ENCODE measurements around the gene PLXDC2.

Gene PLXDC2

GRCh38 chr10:19865676-19866075 is 49.4 kb downstream of the PLXDC2 start:
- Histone ChIP-seq H3K4me3 (ENCODE audit: low read depth in 1 of 2, low read length in 2 of 2) (no peak overlapping the region), H3K9me3 (ENCODE audit: low read length) (no peaks in the 10 kb centered on the region), H3K27ac (ENCODE audit: low read depth, low read length) (no peak overlapping the region), H3K4me1 (ENCODE audit: insufficient read depth, low read length) (peaks cover 14% of the 10 kb centered on the region), H3K36me3 (ENCODE audit: insufficient read depth, low read length) (no peaks in the 10 kb centered on the region), H3K9ac (ENCODE audit: low read length) (no peak overlapping the region), H3K27me3 (ENCODE audit: control insufficient read depth in 1 of 2, insufficient read depth in 2 of 2, low read length in 2 of 2) (no peaks in the 10 kb centered on the region)

DNA sequence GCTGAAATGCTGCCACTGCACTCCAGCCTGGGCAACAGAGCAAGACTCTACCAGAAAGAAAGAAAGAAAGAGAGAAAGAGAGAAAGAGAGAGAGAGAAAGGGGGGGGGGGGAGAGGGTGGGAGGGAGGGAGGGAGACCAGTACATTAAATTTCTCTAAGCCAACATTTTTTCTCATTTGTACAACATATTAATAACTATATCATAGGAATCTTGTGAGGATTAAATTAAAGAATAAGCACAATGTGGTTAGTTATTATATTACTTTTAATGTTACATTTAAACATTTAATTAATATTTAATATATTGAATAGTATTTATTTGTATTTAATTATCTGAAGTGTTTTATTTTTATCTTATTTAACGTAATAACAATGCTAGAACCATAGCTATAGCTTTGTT is 53.1 kb downstream of the PLXDC2 start:
- no peaks in the 10 kb centered on the region for H3K9me3 ChIP-seq (ENCODE audit: low read length)
- peaks cover 4% of the 10 kb centered on the region for H3K4me1 ChIP-seq (ENCODE audit: insufficient read depth, low read length)
- H3K36me3 ChIP-seq (ENCODE audit: insufficient read depth, low read length): no peaks in the 10 kb centered on the region
- H3K27ac ChIP-seq (ENCODE audit: low read depth, low read length): no peak overlapping the region
- H3K9ac ChIP-seq (ENCODE audit: low read length): no peak overlapping the region
- H3K4me3 ChIP-seq (ENCODE audit: low read depth in 1 of 2, low read length in 2 of 2): no peak overlapping the region
- H3K27me3 ChIP-seq (ENCODE audit: control insufficient read depth in 1 of 2, insufficient read depth in 2 of 2, low read length in 2 of 2): no peaks in the 10 kb centered on the region

DNA sequence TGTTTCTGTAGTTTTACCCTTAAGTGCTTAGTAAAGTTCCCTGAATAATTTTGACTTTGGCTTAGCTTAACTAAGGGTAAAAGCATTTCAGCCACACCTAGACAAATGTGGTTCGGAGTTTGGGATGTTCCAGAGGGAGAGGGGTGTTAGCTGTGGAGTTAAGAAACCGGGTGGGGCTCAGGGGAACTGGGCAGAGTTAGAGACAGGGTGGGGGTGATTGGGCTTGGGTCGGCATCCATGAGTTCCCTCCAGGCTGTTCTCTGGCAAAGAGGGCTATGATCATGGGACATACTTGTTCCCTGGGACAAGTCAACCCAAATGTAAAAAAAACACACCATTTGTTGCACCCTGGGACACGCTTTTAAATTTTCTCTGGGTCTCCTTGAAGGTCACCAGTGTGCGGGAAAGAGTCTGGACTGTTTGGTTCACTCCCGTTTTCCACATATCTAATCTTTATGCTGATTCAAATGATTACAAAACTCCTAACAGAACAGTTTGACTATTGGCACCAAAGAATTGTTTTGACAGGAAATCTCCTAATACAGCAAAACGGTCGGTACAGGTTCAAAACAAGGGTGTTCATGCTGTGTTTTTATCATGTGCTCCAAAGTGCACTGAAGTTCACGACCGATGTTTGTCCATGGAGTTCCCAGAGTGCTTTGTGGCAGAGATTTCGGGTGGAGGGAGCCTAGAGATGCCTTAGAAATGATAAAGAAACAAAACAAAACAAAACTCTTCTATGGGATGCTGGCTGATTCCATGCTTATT is 56.5 kb downstream of the PLXDC2 start:
- Histone ChIP-seq H3K27me3 (ENCODE audit: control insufficient read depth in 1 of 2, insufficient read depth in 2 of 2, low read length in 2 of 2) (no peaks in the 10 kb centered on the region), H3K4me3 (ENCODE audit: low read depth in 1 of 2, low read length in 2 of 2) (no peak overlapping the region), H3K4me1 (ENCODE audit: insufficient read depth, low read length) (no peaks in the 10 kb centered on the region), H3K36me3 (ENCODE audit: insufficient read depth, low read length) (no peaks in the 10 kb centered on the region), H3K9ac (ENCODE audit: low read length) (no peak overlapping the region), H3K9me3 (ENCODE audit: low read length) (no peaks in the 10 kb centered on the region), H3K27ac (ENCODE audit: low read depth, low read length) (no peak overlapping the region)

- Histone ChIP-seq H3K27ac (ENCODE audit: low read depth, low read length) (no peak overlapping the region), H3K4me3 (ENCODE audit: low read depth in 1 of 2, low read length in 2 of 2) (no peak overlapping the region), H3K9me3 (ENCODE audit: low read length) (no peaks in the 10 kb centered on the region), H3K9ac (ENCODE audit: low read length) (no peak overlapping the region), H3K27me3 (ENCODE audit: control insufficient read depth in 1 of 2, insufficient read depth in 2 of 2, low read length in 2 of 2) (no peaks in the 10 kb centered on the region), H3K4me1 (ENCODE audit: insufficient read depth, low read length) (no peaks in the 10 kb centered on the region), H3K36me3 (ENCODE audit: insufficient read depth, low read length) (no peaks in the 10 kb centered on the region)
These were observed 58.0 kb downstream of the PLXDC2 start for GRCh38 chr10:19874190-19874589.

DNA sequence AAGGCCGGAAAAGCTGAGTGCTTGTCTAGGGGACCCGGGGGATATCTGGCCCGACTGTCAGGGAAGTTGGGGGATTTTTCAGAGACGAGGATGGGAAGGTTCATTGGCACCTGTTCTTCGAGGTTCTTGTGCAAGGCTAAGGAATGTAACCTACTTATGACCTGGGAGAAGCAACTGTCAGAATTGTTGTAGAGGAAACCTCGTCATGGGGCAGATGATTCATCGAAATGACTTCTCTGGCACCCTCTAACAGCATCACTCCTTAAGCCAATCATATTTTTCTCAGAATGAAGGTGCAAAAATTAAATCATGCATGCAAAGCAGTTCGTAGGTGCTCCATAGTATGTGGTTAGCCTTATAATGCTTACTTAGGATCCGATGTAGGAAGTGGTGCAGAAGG is 58.6 kb downstream of the PLXDC2 start:
- no peak overlapping the region for H3K4me3 ChIP-seq (ENCODE audit: low read depth in 1 of 2, low read length in 2 of 2)
- H3K4me1 ChIP-seq (ENCODE audit: insufficient read depth, low read length): no peaks in the 10 kb centered on the region
- H3K9me3 ChIP-seq (ENCODE audit: low read length): no peaks in the 10 kb centered on the region
- no peaks in the 10 kb centered on the region for H3K36me3 ChIP-seq (ENCODE audit: insufficient read depth, low read length)
- no peaks in the 10 kb centered on the region for H3K27me3 ChIP-seq (ENCODE audit: control insufficient read depth in 1 of 2, insufficient read depth in 2 of 2, low read length in 2 of 2)
- H3K9ac ChIP-seq (ENCODE audit: low read length): no peak overlapping the region
- H3K27ac ChIP-seq (ENCODE audit: low read depth, low read length): no peak overlapping the region

- H3K9me3 ChIP-seq (ENCODE audit: low read length): no peaks in the 10 kb centered on the region
- no peak overlapping the region for H3K9ac ChIP-seq (ENCODE audit: low read length)
- H3K36me3 ChIP-seq (ENCODE audit: insufficient read depth, low read length): no peaks in the 10 kb centered on the region
- H3K4me3 ChIP-seq (ENCODE audit: low read depth in 1 of 2, low read length in 2 of 2): no peak overlapping the region
- H3K27me3 ChIP-seq (ENCODE audit: control insufficient read depth in 1 of 2, insufficient read depth in 2 of 2, low read length in 2 of 2): no peaks in the 10 kb centered on the region
- no peak overlapping the region for H3K27ac ChIP-seq (ENCODE audit: low read depth, low read length)
- no peaks in the 10 kb centered on the region for H3K4me1 ChIP-seq (ENCODE audit: insufficient read depth, low read length)
These were observed 60.3 kb downstream of the PLXDC2 start for GRCh38 chr10:19876570-19876969.

- Histone ChIP-seq H3K36me3 (ENCODE audit: insufficient read depth, low read length) (no peaks in the 10 kb centered on the region), H3K4me1 (ENCODE audit: insufficient read depth, low read length) (no peaks in the 10 kb centered on the region), H3K27ac (ENCODE audit: low read depth, low read length) (no peak overlapping the region), H3K9me3 (ENCODE audit: low read length) (no peaks in the 10 kb centered on the region), H3K4me3 (ENCODE audit: low read depth in 1 of 2, low read length in 2 of 2) (no peak overlapping the region), H3K27me3 (ENCODE audit: control insufficient read depth in 1 of 2, insufficient read depth in 2 of 2, low read length in 2 of 2) (no peaks in the 10 kb centered on the region), H3K9ac (ENCODE audit: low read length) (no peak overlapping the region)
These were observed 61.4 kb downstream of the PLXDC2 start for GRCh38 chr10:19877466-19878255.

DNA sequence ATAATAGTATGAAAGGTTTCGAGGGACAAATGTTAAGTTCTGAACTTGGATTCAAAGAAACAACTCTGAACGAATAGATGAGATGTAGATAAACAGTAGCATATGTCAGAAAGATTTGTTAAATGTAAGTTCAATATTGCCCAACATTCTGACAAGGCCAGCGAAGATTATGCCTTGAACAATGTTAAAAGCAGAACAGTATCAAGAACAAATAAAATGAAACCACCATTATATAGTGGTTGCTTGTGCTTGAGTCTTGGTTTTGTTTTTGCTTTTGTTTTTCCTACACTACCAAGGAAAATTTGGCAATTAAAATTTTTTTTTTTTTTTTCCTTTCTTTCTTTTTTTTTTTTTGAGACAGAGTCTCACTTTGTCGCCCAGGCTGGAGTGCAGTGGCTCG is 66.4 kb downstream of the PLXDC2 start:
- Histone ChIP-seq H3K36me3 (ENCODE audit: insufficient read depth, low read length) (no peaks in the 10 kb centered on the region), H3K27ac (ENCODE audit: low read depth, low read length) (no peak overlapping the region), H3K9me3 (ENCODE audit: low read length) (no peaks in the 10 kb centered on the region), H3K4me1 (ENCODE audit: insufficient read depth, low read length) (no peaks in the 10 kb centered on the region), H3K9ac (ENCODE audit: low read length) (no peak overlapping the region), H3K4me3 (ENCODE audit: low read depth in 1 of 2, low read length in 2 of 2) (no peak overlapping the region), H3K27me3 (ENCODE audit: control insufficient read depth in 1 of 2, insufficient read depth in 2 of 2, low read length in 2 of 2) (no peaks in the 10 kb centered on the region)

DNA sequence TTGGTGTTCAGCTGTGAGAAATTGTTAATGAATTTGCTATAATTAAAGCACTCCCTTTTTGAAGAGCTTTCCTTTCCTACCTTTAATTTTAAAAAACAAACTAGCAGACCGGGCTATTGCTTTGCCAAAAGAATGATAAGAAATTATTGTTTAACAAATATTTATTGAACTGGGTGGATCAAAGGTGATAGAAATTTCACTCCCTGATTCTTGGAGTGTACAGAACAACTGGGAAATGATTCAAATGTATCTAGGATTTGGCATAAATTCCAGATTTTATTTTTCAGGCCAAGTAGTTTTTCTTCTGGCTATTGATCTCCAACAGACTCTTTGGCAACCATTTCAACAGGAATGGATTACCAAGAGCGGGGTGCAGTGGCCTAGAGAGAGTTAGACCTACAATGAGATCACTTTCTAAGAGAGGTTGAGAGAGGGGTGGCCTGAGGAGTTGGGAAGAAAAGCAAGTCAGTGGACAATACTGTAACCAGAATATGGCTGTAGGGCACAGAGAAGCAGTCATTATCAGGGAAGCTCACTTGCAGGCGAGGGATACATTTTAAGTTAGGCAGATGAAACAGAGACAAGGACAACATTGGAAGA is 71.9 kb downstream of the PLXDC2 start:
- no peaks in the 10 kb centered on the region for H3K27me3 ChIP-seq (ENCODE audit: control insufficient read depth in 1 of 2, insufficient read depth in 2 of 2, low read length in 2 of 2)
- no peaks in the 10 kb centered on the region for H3K36me3 ChIP-seq (ENCODE audit: insufficient read depth, low read length)
- H3K9ac ChIP-seq (ENCODE audit: low read length): no peak overlapping the region
- no peaks in the 10 kb centered on the region for H3K9me3 ChIP-seq (ENCODE audit: low read length)
- no peak overlapping the region for H3K27ac ChIP-seq (ENCODE audit: low read depth, low read length)
- H3K4me3 ChIP-seq (ENCODE audit: low read depth in 1 of 2, low read length in 2 of 2): no peak overlapping the region
- H3K4me1 ChIP-seq (ENCODE audit: insufficient read depth, low read length): no peaks in the 10 kb centered on the region

- Histone ChIP-seq H3K9me3 (ENCODE audit: low read length) (no peaks in the 10 kb centered on the region), H3K4me3 (ENCODE audit: low read depth in 1 of 2, low read length in 2 of 2) (no peak overlapping the region), H3K9ac (ENCODE audit: low read length) (no peak overlapping the region), H3K36me3 (ENCODE audit: insufficient read depth, low read length) (no peaks in the 10 kb centered on the region), H3K27ac (ENCODE audit: low read depth, low read length) (no peak overlapping the region), H3K4me1 (ENCODE audit: insufficient read depth, low read length) (no peaks in the 10 kb centered on the region), H3K27me3 (ENCODE audit: control insufficient read depth in 1 of 2, insufficient read depth in 2 of 2, low read length in 2 of 2) (no peaks in the 10 kb centered on the region)
These were observed 73.0 kb downstream of the PLXDC2 start for GRCh38 chr10:19889256-19889655.

- no peaks in the 10 kb centered on the region for H3K4me1 ChIP-seq (ENCODE audit: insufficient read depth, low read length)
These were observed 75.2 kb downstream of the PLXDC2 start for GRCh38 chr10:19891429-19891828.

More at GRCh38 chr10:19891429-19891828, 75.2 kb downstream of the PLXDC2 start:
- Histone ChIP-seq H3K36me3 (ENCODE audit: insufficient read depth, low read length) (no peaks in the 10 kb centered on the region), H3K9me3 (ENCODE audit: low read length) (no peaks in the 10 kb centered on the region), H3K27ac (ENCODE audit: low read depth, low read length) (no peak overlapping the region), H3K9ac (ENCODE audit: low read length) (no peak overlapping the region), H3K27me3 (ENCODE audit: control insufficient read depth in 1 of 2, insufficient read depth in 2 of 2, low read length in 2 of 2) (no peaks in the 10 kb centered on the region), H3K4me3 (ENCODE audit: low read depth in 1 of 2, low read length in 2 of 2) (no peak overlapping the region)

Data from muscle layer of colon (tissue), 2 donors.